Measurements from ENCODE around the gene CES3. TPM values are rescaled to one million over a fixed set of nuclear protein-coding genes. Genes with fewer than 3 reads are reported as not detected.

Gene CES3
- total and polyA plus RNA-seq, 9 of the 15 experiments (the other 6 are each of a cell fraction or from before 2014, with no cell fraction given): 0.06 to 2.2 (median 0.68) TPM

- TF ChIP-seq SMAD3 (CRISPR knock-in tag; conservative IDR thresholded peaks at IDR 0.05) (no peak), ZNF583 (CRISPR knock-in tag; IDR thresholded peaks at IDR 0.05) (no peak), CBX1 (IDR thresholded peaks at IDR 0.05; ENCODE audit: low read depth) (no peak), FIP1L1 (IDR thresholded peaks at IDR 0.05; ENCODE audit: low read depth, low read length, poor library complexity, severe bottlenecking) (no peak), XRCC4 (IDR thresholded peaks at IDR 0.05; ENCODE audit: extremely low read depth, insufficient read depth, insufficient read length) (no peak), ID3 (CRISPR knock-in tag; IDR thresholded peaks at IDR 0.05) (no peak), ID3 (tag; IDR thresholded peaks at IDR 0.05) (no peak), MTA1 (IDR thresholded peaks at IDR 0.05; ENCODE audit: borderline replicate concordance) (no peak), HMGN3 (IDR thresholded peaks at IDR 0.05; ENCODE audit: borderline replicate concordance, extremely low read depth, insufficient read length, low read depth, low read length) (no peak)
Observed at GRCh38 chr16:66977341-66978113, 16.5 kb downstream of the CES3 start (continued).

Measured in K562 (cell line).